ENCODE data around the gene CTF1. TPM values are rescaled to one million over a fixed set of nuclear protein-coding genes. Genes with fewer than 3 reads are reported as not detected.

The CTF1 gene
- total and polyA plus RNA-seq, 4 donors = 0.19 to 0.75 (median 0.35) TPM; not detected in 1

GRCh38 chr16:30928390-30928789 is 32.0 kb downstream of the CTF1 start:
- DNase-seq (ENCODE audit: low spot score) = no peak
- Histone ChIP-seq H3K4me1 (ENCODE audit: control insufficient read depth in 4 of 4, insufficient read depth in 4 of 4, low read length in 3 of 4) (peaks cover 0 to 2% (median 0%) of the 10 kb centered on the region in 4 donors), H3K9me3 (ENCODE audit: control insufficient read depth in 4 of 4, low read length in 3 of 4) (no peaks in the 10 kb centered on the region), H3K9ac (ENCODE audit: low read depth in 1 of 2, low read length in 2 of 2) (no peak overlapping the region), H3K27me3 (ENCODE audit: control insufficient read depth in 4 of 4, insufficient read depth in 4 of 4, low read length in 3 of 4) (no peaks in the 10 kb centered on the region), H3K36me3 (ENCODE audit: control insufficient read depth in 4 of 4, insufficient read depth in 3 of 4, low read depth in 1 of 4, low read length in 3 of 4) (peaks cover 4 to 12% (median 5%) of the 10 kb centered on the region in 4 donors), H3K27ac (ENCODE audit: low read depth in 1 of 2, low read length in 2 of 2) (no peak overlapping the region), H3K4me3 (ENCODE audit: low read depth in 1 of 3, low read length in 3 of 3) (no peak overlapping the region)
- 91% methylated on average over 11 of the region's 11 CpGs for WGBS
- no peak for TF ChIP-seq HNF4A (conservative IDR thresholded peaks at IDR 0.05)
- TF ChIP-seq REST (IDR thresholded peaks at IDR 0.05) = no peak

GRCh38 chr16:30929167-30929566 is 32.8 kb downstream of the CTF1 start:
- Histone ChIP-seq H3K9me3 (ENCODE audit: control insufficient read depth in 4 of 4, low read length in 3 of 4) (no peaks in the 10 kb centered on the region), H3K27me3 (ENCODE audit: control insufficient read depth in 4 of 4, insufficient read depth in 4 of 4, low read length in 3 of 4) (no peaks in the 10 kb centered on the region), H3K4me1 (ENCODE audit: control insufficient read depth in 4 of 4, insufficient read depth in 4 of 4, low read length in 3 of 4) (peaks cover 0 to 2% (median 0%) of the 10 kb centered on the region in 4 donors), H3K36me3 (ENCODE audit: control insufficient read depth in 4 of 4, insufficient read depth in 3 of 4, low read depth in 1 of 4, low read length in 3 of 4) (peaks cover 4 to 12% (median 5%) of the 10 kb centered on the region in 4 donors), H3K4me3 (ENCODE audit: low read depth in 1 of 3, low read length in 3 of 3) (no peak overlapping the region), H3K9ac (ENCODE audit: low read depth in 1 of 2, low read length in 2 of 2) (no peak overlapping the region), H3K27ac (ENCODE audit: low read depth in 1 of 2, low read length in 2 of 2) (no peak overlapping the region)
- WGBS = 85% methylated on average over 7 of the region's 7 CpGs
- no peak for TF ChIP-seq YY1 (IDR thresholded peaks at IDR 0.05)
- TF ChIP-seq ZBTB33 (IDR thresholded peaks at IDR 0.05) = no peak
- no peak for TF ChIP-seq ATF3 (IDR thresholded peaks at IDR 0.05)
- TF ChIP-seq NR2F2 (IDR thresholded peaks at IDR 0.05) = no peak
- TF ChIP-seq REST (IDR thresholded peaks at IDR 0.05) = no peak
- TF ChIP-seq HNF4G (IDR thresholded peaks at IDR 0.05) = no peak
- no peak for TF ChIP-seq SP1 (IDR thresholded peaks at IDR 0.05)
- TF ChIP-seq FOXA2 (IDR thresholded peaks at IDR 0.05) = no peak
- TF ChIP-seq FOXA1 (IDR thresholded peaks at IDR 0.05) = no peak
- no peak for TF ChIP-seq MAX (IDR thresholded peaks at IDR 0.05)
- TF ChIP-seq RXRA (IDR thresholded peaks at IDR 0.05) = no peak
- no peak for TF ChIP-seq CTCF (IDR thresholded peaks at IDR 0.05; ENCODE audit: low read depth, low read length, missing input control)
- no peak for TF ChIP-seq HNF4A (conservative IDR thresholded peaks at IDR 0.05)
- no peak for TF ChIP-seq EGR1 (IDR thresholded peaks at IDR 0.05; ENCODE audit: low read depth in 2 of 2)
- no peak for TF ChIP-seq RAD21 (IDR thresholded peaks at IDR 0.05)
- no peak for TF ChIP-seq JUND (IDR thresholded peaks at IDR 0.05)
- no peak for TF ChIP-seq TAF1 (conservative IDR thresholded peaks at IDR 0.05)
- TF ChIP-seq GABPA (IDR thresholded peaks at IDR 0.05 in 1 of 2, conservative IDR thresholded peaks at IDR 0.05 in 1 of 2) = no peak
- no peak for DNase-seq (ENCODE audit: low spot score)
